ENCODE measurements around the gene EFS.

GRCh38 chr14:23409475-23409874 lies 44.5 kb upstream of the EFS start:
- TF ChIP-seq CTCF (conservative IDR thresholded peaks at IDR 0.05) (no peak), ZFX (IDR thresholded peaks at IDR 0.05) (no peak)

Measured in C4-2B (cell line).